Activated CD8-positive, alpha-beta memory T cell treated with anti-CD3 and anti-CD28 coated beads for 4 hours (primary cell): ENCODE data around the gene NCOA1.
"Not testable (repeated sequence)": the region's sequence is repeated elsewhere in the genome, so short reads cannot be mapped to it uniquely, and the experiment has no call there.

Experiments
- DNase-seq, 2 donors: peaks; one replicate each; pipeline ENCODE4 v3.0.0-alpha.2; 2020; ENCODE audit warnings: low read depth in 2 of 2

Gene NCOA1

DNA sequence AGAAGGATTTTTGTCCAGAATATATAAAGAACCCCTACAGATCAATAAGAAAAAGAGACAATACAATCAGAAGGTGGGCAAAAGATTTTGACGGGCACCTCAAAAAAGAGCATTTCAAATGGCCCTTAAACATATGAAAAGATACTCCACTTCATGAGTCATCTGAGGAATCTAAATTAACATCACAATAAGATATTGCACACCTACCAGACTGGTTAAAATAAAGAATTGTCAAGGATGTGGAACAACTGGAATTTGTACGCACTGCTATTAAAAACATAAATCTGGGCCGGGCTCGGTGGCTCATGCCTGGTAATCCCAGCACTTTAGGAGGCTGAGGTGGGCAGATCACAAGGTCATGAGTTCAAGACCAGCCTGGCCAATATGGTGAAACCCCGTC, 17.0 kb upstream of the NCOA1 start:
- no peak for DNase-seq

GRCh38 chr2:24477229-24477628, 13.8 kb upstream of the NCOA1 start:
- DNase-seq = no peak

- no peak for DNase-seq
Measured at GRCh38 chr2:24478243-24478642, 12.8 kb upstream of the NCOA1 start.

GRCh38 chr2:24480245-24480644, 10.8 kb upstream of the NCOA1 start:
- no peak for DNase-seq

- DNase-seq = no peak
Measured at GRCh38 chr2:24482251-24482971, 8.6 kb upstream of the NCOA1 start.

DNA sequence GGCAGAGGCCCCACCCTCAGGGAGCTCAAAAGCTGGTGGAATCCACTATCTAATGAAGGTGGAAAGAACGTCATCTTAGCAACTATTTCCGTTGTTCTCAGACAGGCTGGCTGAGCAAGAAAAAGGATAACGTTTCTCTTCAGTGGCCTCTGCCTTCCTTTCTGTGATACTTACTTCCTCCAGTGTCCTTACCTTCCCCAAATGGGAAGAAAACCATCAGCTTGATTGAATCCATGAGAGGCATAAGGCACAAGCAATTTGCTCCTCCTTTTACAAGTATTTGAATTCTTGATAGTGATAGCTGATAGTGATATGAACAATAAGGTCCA, 8.1 kb upstream of the NCOA1 start:
- DNase-seq = no peak

DNA sequence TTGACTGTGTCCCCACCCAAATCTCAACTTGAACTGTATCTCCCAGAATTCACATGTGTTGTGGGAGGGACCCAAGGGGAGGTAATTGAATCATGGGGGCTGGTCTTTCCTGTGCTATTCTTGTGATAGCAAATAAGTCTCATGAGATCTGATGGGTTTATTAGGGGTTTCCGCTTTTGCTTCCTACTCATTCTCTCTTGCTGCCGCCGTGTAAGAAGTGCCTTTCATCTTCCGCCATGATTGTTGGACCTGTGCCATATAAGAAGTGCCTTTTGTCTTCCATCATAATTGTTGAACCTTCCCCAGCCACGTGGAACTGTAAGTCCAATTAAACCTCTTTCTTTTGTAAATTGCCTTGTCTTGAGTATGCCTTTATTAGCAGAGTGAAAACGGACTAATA, 6.4 kb upstream of the NCOA1 start:
- not testable (repeated sequence) for DNase-seq

GRCh38 chr2:24485197-24485596, 5.9 kb upstream of the NCOA1 start:
- DNase-seq = no peak

- DNase-seq = no peak
Measured at GRCh38 chr2:24486636-24487205, 4.3 kb upstream of the NCOA1 start.

DNA sequence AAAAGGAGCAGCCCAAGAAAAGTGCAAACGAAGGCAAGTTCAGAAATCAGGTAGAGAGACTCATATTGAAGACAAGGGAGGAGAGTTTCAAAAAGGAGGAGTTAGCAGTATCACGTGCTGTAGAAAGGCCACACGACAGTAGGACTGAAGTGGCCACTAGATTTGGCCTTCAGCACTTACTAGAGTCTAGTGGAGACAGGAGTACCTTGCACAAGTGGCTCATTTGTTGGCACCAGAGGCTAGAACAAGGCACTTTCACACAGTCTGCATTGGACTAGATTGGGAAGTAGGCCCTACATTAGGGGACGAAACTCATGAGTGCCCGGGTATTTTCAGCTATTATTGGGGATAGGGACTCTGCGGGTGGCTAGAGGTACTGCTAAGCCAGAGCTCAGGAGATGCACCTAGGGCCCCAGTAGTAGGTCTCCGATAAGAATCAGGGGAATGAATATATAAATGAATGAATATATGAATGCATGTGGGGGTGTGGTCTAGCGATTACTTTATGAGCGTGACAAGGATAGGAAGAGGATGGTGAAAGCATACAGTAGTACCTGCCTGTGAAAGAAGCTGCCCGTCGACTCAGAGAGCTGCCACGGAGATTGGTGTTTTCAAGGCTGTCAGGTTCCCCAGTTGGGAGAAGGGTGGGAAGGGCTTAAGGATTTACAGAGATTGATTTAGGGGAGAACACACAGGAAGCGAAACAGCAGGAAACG, 1.4 kb upstream of the NCOA1 start:
- no peak for DNase-seq

- DNase-seq = no peak
Measured at GRCh38 chr2:24490181-24490689, 819 bp upstream of the NCOA1 start.

- peak; percentile 27 to 31 for DNase-seq
Measured at GRCh38 chr2:24491542-24492420, 727 bp downstream of the NCOA1 start.

DNA sequence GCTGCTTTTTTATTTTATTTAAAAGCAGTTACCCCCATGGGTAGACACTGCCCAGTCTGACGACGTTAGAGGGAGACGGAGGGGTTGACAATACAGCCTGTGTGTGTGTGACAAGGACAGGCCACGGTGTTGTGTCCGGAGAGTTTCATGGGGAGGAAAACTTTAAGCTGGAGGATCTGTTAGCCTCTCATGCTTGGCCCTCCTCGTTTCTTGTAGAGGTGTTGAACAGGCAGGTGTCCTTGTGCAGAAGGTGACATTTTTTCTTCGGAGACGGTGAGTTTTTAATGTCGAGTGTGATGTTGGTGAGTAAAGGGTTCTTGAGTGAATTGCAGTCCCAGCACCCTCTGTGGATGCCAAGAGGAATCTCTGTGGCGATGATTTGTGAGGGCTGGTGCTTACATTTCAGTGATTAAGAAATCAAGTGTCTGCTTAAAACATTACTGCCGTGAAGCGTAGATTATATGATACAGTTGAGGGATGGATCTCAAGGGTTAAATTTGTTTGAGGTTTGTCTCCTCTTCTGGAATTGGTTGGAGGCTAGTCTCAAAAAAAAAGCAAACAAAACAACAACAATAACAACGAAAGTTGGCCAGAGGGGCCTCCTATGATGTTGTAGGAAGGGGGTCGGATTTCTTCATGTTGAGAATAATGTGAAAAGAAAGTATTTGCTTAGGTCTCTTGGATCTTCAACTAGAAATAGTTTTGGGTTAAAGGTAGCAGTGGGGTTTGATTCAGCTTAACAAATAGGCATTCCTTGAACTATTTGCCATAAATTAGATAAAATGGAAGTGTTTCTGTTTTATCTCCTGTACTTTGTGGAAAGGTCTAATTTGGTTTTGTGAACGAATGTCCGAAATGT, 1.6 kb downstream of the NCOA1 start:
- DNase-seq = no peak

DNA sequence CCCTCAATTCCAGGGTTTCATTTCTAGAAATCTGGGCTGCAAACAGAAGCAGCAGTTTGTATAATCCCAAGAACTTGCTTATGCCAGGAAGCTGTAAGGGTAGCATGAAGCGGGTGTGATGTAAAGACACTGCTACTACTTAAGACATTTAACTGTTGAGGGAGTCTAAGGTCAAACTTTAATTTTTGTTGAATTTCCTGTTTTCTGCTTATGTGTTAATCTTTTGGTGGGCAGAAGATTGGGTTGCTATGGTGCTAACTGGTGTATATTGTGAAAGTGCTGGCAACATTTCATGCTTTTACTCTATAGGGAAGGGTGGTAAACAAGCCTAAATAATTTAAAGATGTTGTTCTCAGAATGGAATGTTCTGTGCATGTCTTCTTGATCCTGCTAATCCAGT, 2.7 kb downstream of the NCOA1 start:
- DNase-seq = no peak

GRCh38 chr2:24494410-24494809, 3.4 kb downstream of the NCOA1 start:
- no peak for DNase-seq

DNA sequence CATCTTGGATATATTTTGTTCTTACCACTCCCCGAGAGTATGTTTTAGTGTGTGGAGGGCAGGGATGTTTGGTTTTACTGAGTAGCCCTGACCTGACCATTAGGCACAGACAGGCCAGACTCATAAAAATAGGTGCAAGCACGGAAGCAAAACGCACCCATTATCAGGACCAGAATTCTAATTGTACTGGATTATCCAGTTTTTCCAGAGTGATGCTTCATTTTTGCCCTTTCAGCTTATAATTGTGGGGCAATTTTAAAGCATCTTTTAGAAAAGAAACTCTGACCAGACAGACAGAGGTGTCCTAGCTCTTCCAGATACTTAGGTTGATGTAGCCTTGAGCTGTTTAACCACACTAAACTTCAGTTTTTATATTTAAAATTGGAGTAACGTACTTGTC, 4.4 kb downstream of the NCOA1 start:
- DNase-seq = no peak

DNA sequence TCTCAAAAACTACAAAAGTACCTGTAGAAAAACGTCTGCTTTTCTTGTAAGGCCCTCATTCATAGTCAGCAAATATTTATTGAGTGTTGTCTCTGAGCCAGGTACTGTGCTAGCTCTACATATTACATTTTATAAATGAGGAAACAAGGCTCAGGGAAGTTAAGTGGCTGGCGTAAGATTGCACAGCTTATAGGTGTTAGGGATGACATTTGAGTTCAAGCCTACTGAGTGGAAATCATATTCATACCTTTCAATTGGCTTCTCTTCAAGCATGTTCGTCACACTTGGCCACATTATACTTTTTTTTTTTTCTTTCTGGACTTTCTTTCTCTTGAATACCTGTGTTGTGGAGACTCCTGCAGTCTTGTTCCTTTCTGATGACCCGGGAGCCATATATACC, 5.9 kb downstream of the NCOA1 start:
- DNase-seq = no peak

- DNase-seq = no peak
Measured at GRCh38 chr2:24497685-24498084, 6.6 kb downstream of the NCOA1 start.

DNA sequence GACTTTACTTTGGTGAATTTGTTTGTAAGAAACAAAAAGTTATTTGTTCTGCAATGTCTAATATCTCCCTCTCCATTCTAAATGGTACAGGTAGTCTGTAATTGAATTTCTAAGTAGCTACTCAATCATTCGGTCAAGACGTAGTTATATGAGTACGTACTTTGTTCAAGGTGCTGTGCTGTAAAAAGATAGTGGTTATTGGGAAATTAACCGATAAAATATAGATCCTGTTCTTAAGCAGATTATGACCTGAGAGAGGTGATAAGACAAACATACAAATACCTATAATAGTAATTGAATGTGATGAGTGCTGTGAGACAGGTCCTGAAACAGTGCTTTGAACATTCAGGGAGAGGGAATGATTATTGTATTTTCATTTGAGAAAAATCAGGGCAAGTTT, 7.1 kb downstream of the NCOA1 start:
- DNase-seq = no peak

DNA sequence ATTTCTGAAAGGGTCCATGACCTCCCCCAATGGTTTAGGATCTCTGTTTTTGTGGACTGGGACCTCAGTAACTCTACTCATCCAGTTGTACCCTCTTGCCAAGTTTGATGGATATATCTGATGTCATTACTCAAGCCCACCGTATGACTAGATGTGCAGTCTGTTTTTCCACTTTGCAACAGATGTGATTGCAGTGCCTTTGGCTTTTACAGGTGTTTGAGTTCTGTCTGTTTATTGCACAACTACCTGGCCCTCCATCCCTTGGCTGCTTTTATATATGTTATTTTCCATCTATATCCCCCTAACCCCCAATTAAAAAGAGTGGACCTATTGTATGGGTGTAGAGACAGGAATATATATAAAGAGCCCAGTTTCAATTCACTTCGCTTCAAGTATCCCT, 10.8 kb downstream of the NCOA1 start:
- no peak for DNase-seq
